SK-N-SH treated with all-trans-retinoic acid at 6 μM for 48 hours (cell line): ENCODE measurements around the gene MT1E.

Experiments used
- OSR1 ChIP-seq: fragments of 250-450 bp; sonication (Bioruptor Pico); IDR thresholded peaks from 2 replicates; pipeline ENCODE4 v1.8.0; 2022; ENCODE audit warnings: moderate library complexity, mild to moderate bottlenecking, inconsistent platforms
- TCF4 ChIP-seq: fragments of 250-450 bp; sonication (Bioruptor Pico); IDR thresholded peaks from 2 replicates; pipeline ENCODE4 v1.8.0; 2021; ENCODE audit warnings: mild to moderate bottlenecking, moderate library complexity, borderline replicate concordance
- ZC3H10 ChIP-seq: fragments of 250-450 bp; sonication (Bioruptor Pico); IDR thresholded peaks from 2 replicates; pipeline ENCODE4 v1.5.1; 2021; ENCODE audit warnings: mild to moderate bottlenecking, moderate library complexity
- ZFP3 ChIP-seq: fragments of 250-450 bp; sonication (Bioruptor Pico); IDR thresholded peaks from 2 replicates; pipeline ENCODE4 v1.5.0; 2020; ENCODE audit warnings: mild to moderate bottlenecking, moderate library complexity
- TF ChIP-seq, protein P1 (sequence below): fragments of 250-450 bp; sonication (Bioruptor Pico); IDR thresholded peaks from 2 replicates; pipeline ENCODE4 v1.5.1; 2020; ENCODE audit warnings: low read depth, mild to moderate bottlenecking, moderate library complexity
- TF ChIP-seq, protein P2 (sequence below): fragments of 250-450 bp; sonication (Bioruptor Pico); IDR thresholded peaks from 2 replicates; pipeline ENCODE4 v1.8.0; 2021; ENCODE audit warnings: low read depth, mild to moderate bottlenecking, moderate library complexity, borderline replicate concordance

DNA sequence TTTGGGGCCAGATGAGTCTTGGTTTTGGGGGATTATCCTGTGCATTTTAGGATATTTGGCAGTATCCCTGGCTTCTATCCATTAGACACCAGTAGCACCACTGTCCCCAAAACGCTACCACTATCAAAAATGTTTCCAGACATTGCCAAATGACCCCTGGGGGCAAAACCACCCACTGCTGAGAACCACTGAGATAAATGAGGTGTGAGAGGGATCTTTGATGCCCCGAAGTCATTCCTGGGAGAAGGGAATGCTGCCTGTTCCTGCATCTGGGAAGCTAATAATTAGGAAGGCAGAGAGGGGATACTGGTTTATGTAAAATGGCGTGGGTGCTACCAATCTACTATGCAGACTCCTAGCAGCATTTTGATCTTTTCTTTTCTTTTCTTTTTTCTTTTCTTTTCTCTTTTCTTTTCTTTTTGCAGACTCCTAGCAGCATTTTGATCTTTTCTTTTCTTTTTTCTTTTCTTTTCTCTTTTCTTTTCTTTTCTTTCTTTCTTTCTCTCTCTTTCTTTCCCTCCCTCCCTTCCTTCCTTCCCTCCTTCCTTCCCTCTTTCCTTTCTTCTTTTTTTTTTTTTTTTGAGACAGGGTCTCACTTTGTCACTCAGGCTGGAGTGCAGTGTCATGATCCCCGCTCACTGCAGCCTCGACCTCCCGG lies 45.1 kb upstream of the MT1E start:
- TF ChIP-seq, protein P1, sequence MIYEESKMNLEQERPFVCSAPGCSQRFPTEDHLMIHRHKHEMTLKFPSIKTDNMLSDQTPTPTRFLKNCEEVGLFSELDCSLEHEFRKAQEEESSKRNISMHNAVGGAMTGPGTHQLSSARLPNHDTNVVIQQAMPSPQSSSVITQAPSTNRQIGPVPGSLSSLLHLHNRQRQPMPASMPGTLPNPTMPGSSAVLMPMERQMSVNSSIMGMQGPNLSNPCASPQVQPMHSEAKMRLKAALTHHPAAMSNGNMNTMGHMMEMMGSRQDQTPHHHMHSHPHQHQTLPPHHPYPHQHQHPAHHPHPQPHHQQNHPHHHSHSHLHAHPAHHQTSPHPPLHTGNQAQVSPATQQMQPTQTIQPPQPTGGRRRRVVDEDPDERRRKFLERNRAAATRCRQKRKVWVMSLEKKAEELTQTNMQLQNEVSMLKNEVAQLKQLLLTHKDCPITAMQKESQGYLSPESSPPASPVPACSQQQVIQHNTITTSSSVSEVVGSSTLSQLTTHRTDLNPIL = no peak
- TF ChIP-seq OSR1 (CRISPR knock-in tag) (no peak), TCF4 (CRISPR knock-in tag) (no peak), ZFP3 (CRISPR knock-in tag) (no peak), ZC3H10 (CRISPR knock-in tag) (no peak)
- TF ChIP-seq, protein P2, sequence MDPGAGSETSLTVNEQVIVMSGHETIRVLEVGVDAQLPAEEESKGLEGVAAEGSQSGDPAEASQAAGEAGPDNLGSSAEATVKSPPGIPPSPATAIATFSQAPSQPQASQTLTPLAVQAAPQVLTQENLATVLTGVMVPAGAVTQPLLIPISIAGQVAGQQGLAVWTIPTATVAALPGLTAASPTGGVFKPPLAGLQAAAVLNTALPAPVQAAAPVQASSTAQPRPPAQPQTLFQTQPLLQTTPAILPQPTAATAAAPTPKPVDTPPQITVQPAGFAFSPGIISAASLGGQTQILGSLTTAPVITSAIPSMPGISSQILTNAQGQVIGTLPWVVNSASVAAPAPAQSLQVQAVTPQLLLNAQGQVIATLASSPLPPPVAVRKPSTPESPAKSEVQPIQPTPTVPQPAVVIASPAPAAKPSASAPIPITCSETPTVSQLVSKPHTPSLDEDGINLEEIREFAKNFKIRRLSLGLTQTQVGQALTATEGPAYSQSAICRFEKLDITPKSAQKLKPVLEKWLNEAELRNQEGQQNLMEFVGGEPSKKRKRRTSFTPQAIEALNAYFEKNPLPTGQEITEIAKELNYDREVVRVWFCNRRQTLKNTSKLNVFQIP (CRISPR knock-in tag) = no peak
